ENCODE results near the gene MAP3K13.

The MAP3K13 gene

GRCh38 chr3:185490241-185490640, 127.3 kb downstream of the MAP3K13 start:
- TF ChIP-seq TAF1 (IDR thresholded peaks at IDR 0.05; ENCODE audit: borderline replicate concordance, insufficient read depth, low read length) (no peak), REST (IDR thresholded peaks at IDR 0.05; ENCODE audit: insufficient read depth in 1 of 2, low read depth in 2 of 2, low read length in 2 of 2) (no peak), POLR2AphosphoS5 (IDR thresholded peaks at IDR 0.05; ENCODE audit: low read depth, low read length) (no peak), SIN3A (IDR thresholded peaks at IDR 0.05; ENCODE audit: borderline replicate concordance, insufficient read depth, low read length) (no peak), FOXP2 (optimal IDR thresholded peaks at IDR 0.05; ENCODE audit: borderline replicate concordance, extremely low read depth, extremely low read length, insufficient read depth) (no peak)

- TF ChIP-seq REST (IDR thresholded peaks at IDR 0.05; ENCODE audit: insufficient read depth in 1 of 2, low read depth in 2 of 2, low read length in 2 of 2) (0 out of 4 replicates have a peak, but pooled peaks of 1 of the 2 experiments have one; percentile 31), TAF1 (IDR thresholded peaks at IDR 0.05; ENCODE audit: borderline replicate concordance, insufficient read depth, low read length) (peak; percentile 89), SIN3A (IDR thresholded peaks at IDR 0.05; ENCODE audit: borderline replicate concordance, insufficient read depth, low read length) (no peak), POLR2AphosphoS5 (IDR thresholded peaks at IDR 0.05; ENCODE audit: low read depth, low read length) (peak; percentile 91), FOXP2 (optimal IDR thresholded peaks at IDR 0.05; ENCODE audit: borderline replicate concordance, extremely low read depth, extremely low read length, insufficient read depth) (peak; percentile 96)
Measured at GRCh38 chr3:185498503-185499396, 135.8 kb downstream of the MAP3K13 start, which contains the start of gene TMEM41A. TSS of gene TMEM41A (minus strand) at chr3:185499035. CDS start at chr3:185498961, 74 bp downstream.

DNA sequence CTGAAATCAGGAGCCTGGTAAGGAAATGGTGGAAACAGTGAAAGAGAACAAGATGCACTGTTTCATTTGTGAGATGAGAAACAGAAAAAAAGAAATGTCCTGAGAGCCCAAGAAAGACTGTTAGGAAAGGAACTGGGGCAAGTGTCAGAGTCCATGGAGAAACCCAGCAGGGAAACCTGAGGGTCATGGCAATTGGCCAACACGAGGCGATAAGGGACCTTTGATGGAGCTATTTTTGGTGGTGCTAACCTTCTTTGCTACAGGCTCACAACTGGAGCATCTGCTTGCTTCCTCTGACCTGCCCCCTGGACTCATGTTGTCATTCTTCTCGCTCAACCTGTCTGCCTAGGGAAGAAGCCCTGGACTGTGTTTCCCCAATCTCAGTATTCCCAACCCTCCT, 140.1 kb downstream of the MAP3K13 start:
- no peak for TF ChIP-seq REST (IDR thresholded peaks at IDR 0.05; ENCODE audit: insufficient read depth in 1 of 2, low read depth in 2 of 2, low read length in 2 of 2)
- no peak for TF ChIP-seq POLR2AphosphoS5 (IDR thresholded peaks at IDR 0.05; ENCODE audit: low read depth, low read length)
- TF ChIP-seq TAF1 (IDR thresholded peaks at IDR 0.05; ENCODE audit: borderline replicate concordance, insufficient read depth, low read length) = no peak
- no peak for TF ChIP-seq SIN3A (IDR thresholded peaks at IDR 0.05; ENCODE audit: borderline replicate concordance, insufficient read depth, low read length)
- TF ChIP-seq FOXP2 (optimal IDR thresholded peaks at IDR 0.05; ENCODE audit: borderline replicate concordance, extremely low read depth, extremely low read length, insufficient read depth) = no peak

- TF ChIP-seq TAF1 (IDR thresholded peaks at IDR 0.05; ENCODE audit: borderline replicate concordance, insufficient read depth, low read length) (no peak), SIN3A (IDR thresholded peaks at IDR 0.05; ENCODE audit: borderline replicate concordance, insufficient read depth, low read length) (no peak), POLR2AphosphoS5 (IDR thresholded peaks at IDR 0.05; ENCODE audit: low read depth, low read length) (no peak), FOXP2 (optimal IDR thresholded peaks at IDR 0.05; ENCODE audit: borderline replicate concordance, extremely low read depth, extremely low read length, insufficient read depth) (no peak), REST (IDR thresholded peaks at IDR 0.05; ENCODE audit: insufficient read depth in 1 of 2, low read depth in 2 of 2, low read length in 2 of 2) (no peak)
Measured at GRCh38 chr3:185503521-185503920, 140.6 kb downstream of the MAP3K13 start.
